H9 (cell line): ENCODE measurements around the gene RNF111. TPM values are rescaled to one million over a fixed set of nuclear protein-coding genes. Genes with fewer than 3 reads are reported as not detected.

Experiments
- DNase-seq: peaks from one replicate; pipeline ENCODE4 v3.0.0-alpha.2; 2017
- H2AFZ ChIP-seq: one replicate; pipeline ENCODE4 v1.6.1; 2013; ENCODE audit warnings: mild to moderate bottlenecking, low read length, control low read depth, moderate library complexity
- H2AK5ac ChIP-seq: 2 replicates; pipeline ENCODE4 v1.6.1; 2013; ENCODE audit warnings: low read length, control low read depth, mixed read lengths; ENCODE audit not compliant: insufficient read length
- H2BK120ac ChIP-seq: one replicate; pipeline ENCODE4 v1.6.1; 2013; ENCODE audit warnings: low read depth, mild to moderate bottlenecking, low read length, control low read depth, inconsistent platforms; ENCODE audit not compliant: poor library complexity, severe bottlenecking
- H2BK12ac ChIP-seq: 2 replicates; pipeline ENCODE4 v1.6.1; 2013; ENCODE audit warnings: low read length, control low read depth, mixed read lengths, low read depth; ENCODE audit not compliant: insufficient read length
- H2BK15ac ChIP-seq: 2 replicates; pipeline ENCODE4 v1.6.1; 2013; ENCODE audit warnings: low read depth, low read length, control low read depth
- H2BK20ac ChIP-seq: one replicate; pipeline ENCODE4 v1.6.1; 2013; ENCODE audit warnings: low read depth, mild to moderate bottlenecking, low read length, control low read depth, inconsistent platforms; ENCODE audit not compliant: poor library complexity, severe bottlenecking
- H2BK5ac ChIP-seq: 2 replicates; pipeline ENCODE4 v1.6.1; 2013; ENCODE audit warnings: low read length, control low read depth, mixed read lengths; ENCODE audit not compliant: insufficient read length
- H3K14ac ChIP-seq: 2 replicates; pipeline ENCODE4 v1.6.1; 2013; ENCODE audit warnings: low read length, control low read depth; ENCODE audit not compliant: insufficient read depth
- H3K18ac ChIP-seq: 2 replicates; pipeline ENCODE4 v1.6.1; 2013; ENCODE audit warnings: low read depth, mild to moderate bottlenecking, mixed read lengths, low read length, control low read depth; ENCODE audit not compliant: insufficient read length
- H3K23ac ChIP-seq: 2 replicates; pipeline ENCODE4 v1.6.1; 2013; ENCODE audit warnings: low read length, control low read depth, mixed read lengths, low read depth; ENCODE audit not compliant: insufficient read length
- H3K23me2 ChIP-seq: 2 replicates; pipeline ENCODE4 v1.6.1; 2013; ENCODE audit warnings: low read depth, mild to moderate bottlenecking, mixed read lengths, low read length, control low read depth; ENCODE audit not compliant: insufficient read length, poor library complexity, severe bottlenecking
- H3K27ac ChIP-seq: 2 replicates; pipeline ENCODE4 v1.5.1; 2013; ENCODE audit warnings: low read length, control low read depth, mixed read lengths, low read depth; ENCODE audit not compliant: insufficient read length
- H3K27me3 ChIP-seq: 2 replicates; pipeline ENCODE4 v1.6.1; 2013; ENCODE audit warnings: low read length, control low read depth, inconsistent platforms; ENCODE audit not compliant: insufficient read depth
- H3K4ac ChIP-seq: 2 replicates; pipeline ENCODE4 v1.6.1; 2013; ENCODE audit warnings: low read depth, mild to moderate bottlenecking, control low read depth, inconsistent platforms, low read length, moderate library complexity
- H3K4me1 ChIP-seq: 2 replicates; pipeline ENCODE4 v1.6.1; 2013; ENCODE audit warnings: low read length, control low read depth, inconsistent platforms; ENCODE audit not compliant: insufficient read depth
- H3K4me2 ChIP-seq: 2 replicates; pipeline ENCODE4 v1.6.1; 2013; ENCODE audit warnings: low read length, control low read depth, mixed read lengths; ENCODE audit not compliant: insufficient read length, insufficient read depth
- H3K56ac ChIP-seq: 2 replicates; pipeline ENCODE4 v1.6.1; 2013; ENCODE audit warnings: low read depth, mild to moderate bottlenecking, mixed read lengths, low read length, control low read depth; ENCODE audit not compliant: insufficient read length
- H3K79me1 ChIP-seq: 2 replicates; pipeline ENCODE4 v1.6.1; 2013; ENCODE audit warnings: low read depth, mild to moderate bottlenecking, moderate library complexity, low read length, control low read depth, inconsistent platforms; ENCODE audit not compliant: insufficient read depth, poor library complexity, severe bottlenecking
- H3K79me2 ChIP-seq: 2 replicates; pipeline ENCODE4 v1.6.1; 2013; ENCODE audit warnings: low read length, control low read depth, inconsistent platforms; ENCODE audit not compliant: insufficient read depth
- H3K9ac ChIP-seq: 2 replicates; pipeline ENCODE4 v1.6.1; 2013; ENCODE audit warnings: low read length, control low read depth, mixed read lengths; ENCODE audit not compliant: insufficient read length; ENCODE audit errors: extremely low read depth
- H3K9me3 ChIP-seq: one replicate; pipeline ENCODE4 v1.6.1; 2013; ENCODE audit warnings: low read depth, low read length, inconsistent platforms; ENCODE audit not compliant: control insufficient read depth
- H3T11ph ChIP-seq: one replicate; pipeline ENCODE4 v1.6.1; 2013; ENCODE audit warnings: mild to moderate bottlenecking, low read length, control low read depth, inconsistent platforms
- H4K20me1 ChIP-seq: one replicate; pipeline ENCODE4 v1.6.1; 2013; ENCODE audit not compliant: control insufficient read depth, insufficient read length, insufficient read depth
- H4K5ac ChIP-seq: 2 replicates; pipeline ENCODE4 v1.6.1; 2013; ENCODE audit warnings: low read depth, mild to moderate bottlenecking, mixed read lengths, low read length, control low read depth; ENCODE audit not compliant: insufficient read length
- H4K8ac ChIP-seq: replicated peaks from 2 replicates; pipeline ENCODE4 v1.6.1; 2013; ENCODE audit warnings: low read length, control low read depth, mixed read lengths, low read depth; ENCODE audit not compliant: insufficient read length
- H4K91ac ChIP-seq: 2 replicates; pipeline ENCODE4 v1.6.1; 2013; ENCODE audit warnings: low read depth, mild to moderate bottlenecking, moderate library complexity, mixed read lengths, low read length, control low read depth; ENCODE audit not compliant: insufficient read length
- H3K27ac Mint-ChIP-seq, 3 experiments: 2 replicates in 2 of 3; 3 replicates in 1 of 3; pipeline ENCODE4 v1.8.0; 2020 to 2021; ENCODE audit warnings: mixed read lengths in 3 of 3, mild to moderate bottlenecking in 1 of 3, moderate library complexity in 1 of 3
- H3K27me3 Mint-ChIP-seq: 2 replicates; pipeline ENCODE4 v1.8.0; 2021; ENCODE audit warnings: low read depth, mild to moderate bottlenecking, moderate library complexity, mixed read lengths
- H3K36me3 Mint-ChIP-seq, 3 experiments: 2 replicates in 2 of 3; 3 replicates in 1 of 3; pipeline ENCODE4 v1.8.0; 2020 to 2021; ENCODE audit warnings: low read depth in 3 of 3, mixed read lengths in 3 of 3; ENCODE audit not compliant: insufficient read depth in 1 of 3
- H3K4me1 Mint-ChIP-seq, 2 experiments: 2 replicates each; pipeline ENCODE4 v1.8.0; 2020; ENCODE audit warnings: mixed read lengths in 2 of 2
- H3K4me3 Mint-ChIP-seq, 2 experiments: 2 replicates in 1 of 2; 3 replicates in 1 of 2; pipeline ENCODE4 v1.8.0; 2020 to 2021; ENCODE audit warnings: mild to moderate bottlenecking in 2 of 2, mixed read lengths in 2 of 2, moderate library complexity in 1 of 2
- H3K9me3 Mint-ChIP-seq, 2 experiments: 2 replicates in 1 of 2; 3 replicates in 1 of 2; pipeline ENCODE4 v1.8.0; 2020; ENCODE audit warnings: mild to moderate bottlenecking in 2 of 2, mixed read lengths in 2 of 2, moderate library complexity in 1 of 2
- CTCF ChIP-seq: fragments of 200-600 bp; sonication (generic); conservative IDR thresholded peaks from 3 replicates; pipeline ENCODE4 v1.8.0; 2021; ENCODE audit warnings: antibody characterized with exemption, mild to moderate bottlenecking
- WGBS: extraction: QIAGEN DNeasy Blood & Tissue Kit; methylation state at CpG from one replicate; pipeline ENCODE4 v1.1.7; 2013; ENCODE audit warnings: missing lambda C conversion rate, low lambda C conversion rate, mixed read lengths; ENCODE audit not compliant: insufficient read length; ENCODE audit errors: extremely low coverage; 5-methylcytosine and 5-hydroxymethylcytosine counted together
- total RNA-seq: library from RNA; stranded (reverse); gene quantifications from 2 replicates; pipeline ENCODE4 v1.2.1, GENCODE V29; 2021

Gene RNF111
- total RNA-seq, 1 experiment from 2014 or later = 28.0 TPM

GRCh38 chr15:59028387-59028955 lies 41.0 kb downstream of the RNF111 start:
- H3K79me2 ChIP-seq = no peaks in the 10 kb centered on the region
- WGBS = no CpG with 5 or more reads among the region's 4 CpGs

More at GRCh38 chr15:59028387-59028955, 41.0 kb downstream of the RNF111 start:
- H3K14ac ChIP-seq = no peak overlapping the region
- no peaks in the 10 kb centered on the region for H4K20me1 ChIP-seq
- H2AK5ac ChIP-seq = no peak overlapping the region
- DNase-seq = no peak
- H2BK20ac ChIP-seq = no peak overlapping the region
- H3K27ac ChIP-seq = no peak overlapping the region
- no peak overlapping the region for H3T11ph ChIP-seq
- H3K4me3 Mint-ChIP-seq = no peak overlapping the region
- H3K4ac ChIP-seq = no peak overlapping the region
- H3K36me3 Mint-ChIP-seq = peaks cover 3 to 19% (median 19%) of the 10 kb centered on the region in 3 experiments; a peak in 5 of 7 replicates
- H4K91ac ChIP-seq = no peak overlapping the region
- H3K56ac ChIP-seq = no peak overlapping the region
- H2BK12ac ChIP-seq = no peak overlapping the region
- no peak overlapping the region for H3K18ac ChIP-seq
- no peaks in the 10 kb centered on the region for H3K4me1 ChIP-seq
- H3K27me3 Mint-ChIP-seq = no peaks in the 10 kb centered on the region
- H4K8ac ChIP-seq = no peak overlapping the region
- H2BK5ac ChIP-seq = no peak overlapping the region
- H3K9me3 ChIP-seq = no peaks in the 10 kb centered on the region
- H3K79me1 ChIP-seq = peaks cover 5% of the 10 kb centered on the region
- H3K4me2 ChIP-seq = no peak overlapping the region
- no peak overlapping the region for H3K27ac Mint-ChIP-seq
- no peak for TF ChIP-seq CTCF
- H3K27me3 ChIP-seq = no peaks in the 10 kb centered on the region
- H3K23me2 ChIP-seq = no peaks in the 10 kb centered on the region
- peaks cover 3% of the 10 kb centered on the region in 2 experiments; a peak in 1 of 4 replicates for H3K4me1 Mint-ChIP-seq
- no peaks in the 10 kb centered on the region for H3K9me3 Mint-ChIP-seq
- no peak overlapping the region for H3K23ac ChIP-seq
- no peak overlapping the region for H2BK120ac ChIP-seq
- H4K5ac ChIP-seq = no peak overlapping the region
- no peak overlapping the region for H2BK15ac ChIP-seq
- no peak overlapping the region for H2AFZ ChIP-seq
- H3K9ac ChIP-seq = no peak overlapping the region
